Measurements from ENCODE around the gene CALD1. TPM values are rescaled to one million over a fixed set of nuclear protein-coding genes. Genes with fewer than 3 reads are reported as not detected.

The CALD1 gene
- total RNA-seq, 1 experiment from 2014 or later: 107 TPM

DNA sequence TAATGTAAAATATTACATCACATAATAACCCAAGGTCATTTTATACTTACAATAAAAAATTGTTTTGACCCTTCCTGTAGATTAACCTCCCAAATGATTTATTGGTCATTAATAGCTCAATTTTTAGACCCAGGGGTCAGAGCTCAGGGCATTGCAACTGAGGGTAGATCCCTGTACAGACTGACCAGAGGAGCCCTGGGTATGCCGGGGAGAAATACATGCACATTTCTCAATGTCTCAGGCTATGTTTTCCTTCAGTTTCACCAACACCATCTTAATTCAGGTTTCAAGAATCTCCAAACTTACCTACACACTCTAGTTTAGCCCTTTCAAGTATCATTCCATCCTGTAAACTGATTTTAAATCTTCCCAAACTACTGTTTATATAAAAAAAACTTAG is 46.2 kb downstream of the CALD1 start:
- no peaks in the 10 kb centered on the region for H3K27me3 Mint-ChIP-seq (ENCODE audit: low read depth)
- Histone ChIP-seq H2BK12ac (ENCODE audit: insufficient read length, low read depth, low read length) (no peak overlapping the region), H3K9me3 (ENCODE audit: control insufficient read depth, low read depth, low read length) (no peaks in the 10 kb centered on the region), H3T11ph (ENCODE audit: low read length) (no peak overlapping the region), H4K8ac (replicated peaks; ENCODE audit: insufficient read length, low read depth, low read length) (no peak overlapping the region), H2BK5ac (ENCODE audit: insufficient read length, low read length) (no peak overlapping the region), H3K4ac (ENCODE audit: low read depth, low read length) (no peak overlapping the region), H3K4me1 (ENCODE audit: insufficient read depth, low read length) (no peaks in the 10 kb centered on the region), H3K9ac (ENCODE audit: extremely low read depth, insufficient read length, low read length) (no peak overlapping the region), H3K23me2 (ENCODE audit: insufficient read length, low read depth, low read length, poor library complexity, severe bottlenecking) (no peaks in the 10 kb centered on the region), H3K27ac (ENCODE audit: insufficient read length, low read depth, low read length) (no peak overlapping the region), H3K4me2 (ENCODE audit: insufficient read depth, insufficient read length, low read length) (no peak overlapping the region), H2AK5ac (ENCODE audit: insufficient read length, low read length) (no peak overlapping the region), H3K56ac (ENCODE audit: insufficient read length, low read depth, low read length) (no peak overlapping the region), H3K79me2 (ENCODE audit: insufficient read depth, low read length) (no peaks in the 10 kb centered on the region; the same call in 1 of the 2 replicates), H3K27me3 (ENCODE audit: insufficient read depth, low read length) (no peaks in the 10 kb centered on the region), H2BK15ac (ENCODE audit: low read depth, low read length) (no peak overlapping the region), H3K18ac (ENCODE audit: insufficient read length, low read depth, low read length) (no peak overlapping the region), H4K91ac (ENCODE audit: insufficient read length, low read depth, low read length) (no peak overlapping the region), H4K20me1 (ENCODE audit: control insufficient read depth, insufficient read depth, insufficient read length) (no peaks in the 10 kb centered on the region), H2AFZ (ENCODE audit: low read length) (no peak overlapping the region), H4K5ac (ENCODE audit: insufficient read length, low read depth, low read length) (no peak overlapping the region), H3K23ac (ENCODE audit: insufficient read length, low read depth, low read length) (no peak overlapping the region), H2BK120ac (ENCODE audit: low read depth, low read length, poor library complexity, severe bottlenecking) (no peak overlapping the region), H3K79me1 (ENCODE audit: insufficient read depth, low read depth, low read length, poor library complexity, severe bottlenecking) (no peaks in the 10 kb centered on the region), H3K14ac (ENCODE audit: insufficient read depth, low read length) (no peak overlapping the region), H2BK20ac (ENCODE audit: low read depth, low read length, poor library complexity, severe bottlenecking) (no peak overlapping the region)
- no CpG with 5 or more reads among the region's 1 CpG for WGBS (ENCODE audit: extremely low coverage, insufficient read length, low lambda C conversion rate)
- H3K36me3 Mint-ChIP-seq (ENCODE audit: insufficient read depth in 1 of 3, low read depth in 3 of 3): no peaks in the 10 kb centered on the region; a peak in 1 of 7 replicates
- TF ChIP-seq, protein P1, sequence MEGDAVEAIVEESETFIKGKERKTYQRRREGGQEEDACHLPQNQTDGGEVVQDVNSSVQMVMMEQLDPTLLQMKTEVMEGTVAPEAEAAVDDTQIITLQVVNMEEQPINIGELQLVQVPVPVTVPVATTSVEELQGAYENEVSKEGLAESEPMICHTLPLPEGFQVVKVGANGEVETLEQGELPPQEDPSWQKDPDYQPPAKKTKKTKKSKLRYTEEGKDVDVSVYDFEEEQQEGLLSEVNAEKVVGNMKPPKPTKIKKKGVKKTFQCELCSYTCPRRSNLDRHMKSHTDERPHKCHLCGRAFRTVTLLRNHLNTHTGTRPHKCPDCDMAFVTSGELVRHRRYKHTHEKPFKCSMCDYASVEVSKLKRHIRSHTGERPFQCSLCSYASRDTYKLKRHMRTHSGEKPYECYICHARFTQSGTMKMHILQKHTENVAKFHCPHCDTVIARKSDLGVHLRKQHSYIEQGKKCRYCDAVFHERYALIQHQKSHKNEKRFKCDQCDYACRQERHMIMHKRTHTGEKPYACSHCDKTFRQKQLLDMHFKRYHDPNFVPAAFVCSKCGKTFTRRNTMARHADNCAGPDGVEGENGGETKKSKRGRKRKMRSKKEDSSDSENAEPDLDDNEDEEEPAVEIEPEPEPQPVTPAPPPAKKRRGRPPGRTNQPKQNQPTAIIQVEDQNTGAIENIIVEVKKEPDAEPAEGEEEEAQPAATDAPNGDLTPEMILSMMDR (conservative IDR thresholded peaks at IDR 0.05): no peak
- DNase-seq: no peak
- no peak overlapping the region for H3K4me3 Mint-ChIP-seq
- H3K4me1 Mint-ChIP-seq: 0 out of 4 replicates have a peak, but pooled peaks cover under 1 to 2% of the 10 kb centered on the region in 2 experiments
- H3K27ac Mint-ChIP-seq: no peak overlapping the region
- H3K9me3 Mint-ChIP-seq: no peaks in the 10 kb centered on the region

All from H9 (cell line).